ENCODE measurements around the gene PEX14. TPM values are rescaled to one million over a fixed set of nuclear protein-coding genes. Genes with fewer than 3 reads are reported as not detected.

Gene PEX14
- total RNA-seq, 1 experiment from 2014 or later, result 36.0 TPM

GRCh38 chr1:10438677-10439163 is 36.0 kb upstream of the PEX14 start:
- H3K4me1 ChIP-seq (ENCODE audit: control insufficient read depth, insufficient read depth, low read length), result 0 out of 2 replicates have a peak, but pooled peaks cover 3% of the 10 kb centered on the region
- ATAC-seq (no peak), DNase-seq (ENCODE audit: low read depth, low spot score) (no peak)
- no peaks in the 10 kb centered on the region for H3K27me3 ChIP-seq (ENCODE audit: control insufficient read depth, insufficient read depth, low read length)
- ChIA-PET POLR2A (no interaction called here), CTCF (no interaction called here)
- no peak overlapping the region for H3K27ac ChIP-seq (ENCODE audit: low read length)
- in situ Hi-C loops (cut with HindIII; ENCODE audit: low pct_unique_long_range_greater_than_20kb, low sequenced_read_pairs), result no loop called here
- BruUV-seq (replicated peaks), result no TSS peak
- H3K9me3 ChIP-seq (ENCODE audit: control insufficient read depth, insufficient read depth, low read depth, low read length), result no peaks in the 10 kb centered on the region
- no peaks in the 10 kb centered on the region for H3K36me3 ChIP-seq (ENCODE audit: control insufficient read depth, insufficient read depth, low read length)
- intact Hi-C loops (cut with micrococcal nuclease; ENCODE audit: unreplicated experiment), result no loop called here
- TF ChIP-seq, protein P1, sequence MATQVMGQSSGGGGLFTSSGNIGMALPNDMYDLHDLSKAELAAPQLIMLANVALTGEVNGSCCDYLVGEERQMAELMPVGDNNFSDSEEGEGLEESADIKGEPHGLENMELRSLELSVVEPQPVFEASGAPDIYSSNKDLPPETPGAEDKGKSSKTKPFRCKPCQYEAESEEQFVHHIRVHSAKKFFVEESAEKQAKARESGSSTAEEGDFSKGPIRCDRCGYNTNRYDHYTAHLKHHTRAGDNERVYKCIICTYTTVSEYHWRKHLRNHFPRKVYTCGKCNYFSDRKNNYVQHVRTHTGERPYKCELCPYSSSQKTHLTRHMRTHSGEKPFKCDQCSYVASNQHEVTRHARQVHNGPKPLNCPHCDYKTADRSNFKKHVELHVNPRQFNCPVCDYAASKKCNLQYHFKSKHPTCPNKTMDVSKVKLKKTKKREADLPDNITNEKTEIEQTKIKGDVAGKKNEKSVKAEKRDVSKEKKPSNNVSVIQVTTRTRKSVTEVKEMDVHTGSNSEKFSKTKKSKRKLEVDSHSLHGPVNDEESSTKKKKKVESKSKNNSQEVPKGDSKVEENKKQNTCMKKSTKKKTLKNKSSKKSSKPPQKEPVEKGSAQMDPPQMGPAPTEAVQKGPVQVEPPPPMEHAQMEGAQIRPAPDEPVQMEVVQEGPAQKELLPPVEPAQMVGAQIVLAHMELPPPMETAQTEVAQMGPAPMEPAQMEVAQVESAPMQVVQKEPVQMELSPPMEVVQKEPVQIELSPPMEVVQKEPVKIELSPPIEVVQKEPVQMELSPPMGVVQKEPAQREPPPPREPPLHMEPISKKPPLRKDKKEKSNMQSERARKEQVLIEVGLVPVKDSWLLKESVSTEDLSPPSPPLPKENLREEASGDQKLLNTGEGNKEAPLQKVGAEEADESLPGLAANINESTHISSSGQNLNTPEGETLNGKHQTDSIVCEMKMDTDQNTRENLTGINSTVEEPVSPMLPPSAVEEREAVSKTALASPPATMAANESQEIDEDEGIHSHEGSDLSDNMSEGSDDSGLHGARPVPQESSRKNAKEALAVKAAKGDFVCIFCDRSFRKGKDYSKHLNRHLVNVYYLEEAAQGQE (IDR thresholded peaks at IDR 0.05; ENCODE audit: insufficient read depth in 1 of 2, low read depth in 2 of 2, low read length in 1 of 2), result no peak
- no peak for TF ChIP-seq TCF7L2 (IDR thresholded peaks at IDR 0.05; ENCODE audit: low read depth, low read length)
- no peak for TF ChIP-seq SIN3A (IDR thresholded peaks at IDR 0.05; ENCODE audit: borderline replicate concordance, insufficient read depth, low read depth, low read length)
- TF ChIP-seq CTCF (IDR thresholded peaks at IDR 0.05), result no peak
- TF ChIP-seq POLR2AphosphoS5 (IDR thresholded peaks at IDR 0.05; ENCODE audit: low read depth, low read length), result no peak
- H3K4me3 ChIP-seq (ENCODE audit: low read depth in 2 of 2, low read length in 2 of 2), result no peak overlapping the region

GRCh38 chr1:10440305-10440704 is 34.4 kb upstream of the PEX14 start:
- no TSS peak for BruUV-seq (replicated peaks)
- TF ChIP-seq TCF7L2 (IDR thresholded peaks at IDR 0.05; ENCODE audit: low read depth, low read length) (no peak), POLR2AphosphoS5 (IDR thresholded peaks at IDR 0.05; ENCODE audit: low read depth, low read length) (no peak), SIN3A (IDR thresholded peaks at IDR 0.05; ENCODE audit: borderline replicate concordance, insufficient read depth, low read depth, low read length) (no peak), CTCF (IDR thresholded peaks at IDR 0.05) (no peak)
- TF ChIP-seq, protein P1 (IDR thresholded peaks at IDR 0.05; ENCODE audit: insufficient read depth in 1 of 2, low read depth in 2 of 2, low read length in 1 of 2), result no peak
- POLR2A ChIA-PET, result no interaction called here

More at GRCh38 chr1:10440305-10440704, 34.4 kb upstream of the PEX14 start:
- Histone ChIP-seq H3K27me3 (ENCODE audit: control insufficient read depth, insufficient read depth, low read length) (no peaks in the 10 kb centered on the region), H3K9me3 (ENCODE audit: control insufficient read depth, insufficient read depth, low read depth, low read length) (no peaks in the 10 kb centered on the region), H3K27ac (ENCODE audit: low read length) (no peak overlapping the region), H3K4me3 (ENCODE audit: low read depth in 2 of 2, low read length in 2 of 2) (no peak overlapping the region), H3K4me1 (ENCODE audit: control insufficient read depth, insufficient read depth, low read length) (0 out of 2 replicates have a peak, but pooled peaks cover 3% of the 10 kb centered on the region), H3K36me3 (ENCODE audit: control insufficient read depth, insufficient read depth, low read length) (no peaks in the 10 kb centered on the region)
- CTCF ChIA-PET, result no interaction called here
- no peak for DNase-seq (ENCODE audit: low read depth, low spot score)
- no peak for ATAC-seq
- intact Hi-C loops (cut with micrococcal nuclease; ENCODE audit: unreplicated experiment), result no loop called here
- in situ Hi-C loops (cut with HindIII; ENCODE audit: low pct_unique_long_range_greater_than_20kb, low sequenced_read_pairs), result no loop called here

Measured in Panc1 (cell line).